CD4-positive, alpha-beta memory T cell (primary cell): ENCODE results near the gene PFDN5. TPM values are rescaled to one million over a fixed set of nuclear protein-coding genes. Genes with fewer than 3 reads are reported as not detected.
A peak's percentile ranks its signal among the peaks of the same experiment; 100 is the strongest.

Experiments used
- CTCF ChIA-PET: fragments of 350-600 bp; sonication (Branson Sonifier 250); formaldehyde crosslinking; loops from one replicate; lab custom pipeline; 2021; ENCODE audit warnings: inconsistent platforms; ENCODE audit not compliant: partially characterized antibody; lab: Charles Lee
- POLR2A ChIA-PET: fragments of 350-600 bp; sonication (Branson Sonifier 250); formaldehyde crosslinking; loops from one replicate; lab custom pipeline; 2021; ENCODE audit not compliant: partially characterized antibody; lab: Charles Lee
- DNase-seq, 5 donors: peaks; one replicate each; pipeline versions ENCODE4 v3.0.0 to v3.0.0-alpha.2; 2020 to 2022; ENCODE audit warnings: mixed read lengths in 1 of 5
- H3K27ac ChIP-seq: one replicate; pipeline ENCODE4 v1.7.0; 2013; ENCODE audit warnings: low read depth, low read length
- H3K27me3 ChIP-seq: 2 replicates; pipeline ENCODE4 v1.7.0; 2013; ENCODE audit warnings: mild to moderate bottlenecking, low read length, moderate library complexity; ENCODE audit not compliant: insufficient read depth
- H3K36me3 ChIP-seq: 2 replicates; pipeline ENCODE4 v1.7.0; 2013; ENCODE audit warnings: mild to moderate bottlenecking, low read length, moderate library complexity; ENCODE audit not compliant: insufficient read depth
- H3K4me1 ChIP-seq: 2 replicates; pipeline ENCODE4 v1.7.0; 2013; ENCODE audit warnings: mild to moderate bottlenecking, low read length, moderate library complexity; ENCODE audit not compliant: insufficient read depth
- H3K4me3 ChIP-seq, 2 donors: one replicate each; pipeline ENCODE4 v1.7.0; 2013; ENCODE audit warnings: low read length in 2 of 2, mild to moderate bottlenecking in 1 of 2
- H3K9me3 ChIP-seq, 2 donors: one replicate each; pipeline ENCODE4 v1.7.0; 2013; ENCODE audit warnings: low read length in 2 of 2, control low read depth in 1 of 2; ENCODE audit not compliant: control insufficient read depth in 1 of 2
- H3K27ac Mint-ChIP-seq, 7 donors: one replicate each; pipeline ENCODE4 v1.8.0; 2020 to 2021; ENCODE audit warnings: mixed read lengths in 7 of 7, mild to moderate bottlenecking in 6 of 7, inconsistent platforms in 3 of 7, moderate library complexity in 3 of 7
- H3K27me3 Mint-ChIP-seq, 2 donors: one replicate each; pipeline ENCODE4 v1.8.0; 2020 to 2021; ENCODE audit warnings: mixed read lengths in 2 of 2
- H3K36me3 Mint-ChIP-seq, 2 donors: one replicate each; pipeline ENCODE4 v1.8.0; 2020 to 2021; ENCODE audit warnings: mixed read lengths in 2 of 2, inconsistent platforms in 1 of 2, mild to moderate bottlenecking in 1 of 2
- H3K4me1 Mint-ChIP-seq, 4 donors: one replicate each; pipeline ENCODE4 v1.8.0; 2020 to 2021; ENCODE audit warnings: mixed read lengths in 4 of 4, mild to moderate bottlenecking in 1 of 4
- H3K4me3 Mint-ChIP-seq, 8 donors: one replicate each; pipeline ENCODE4 v1.8.0; 2020 to 2021; ENCODE audit warnings: mixed read lengths in 8 of 8, mild to moderate bottlenecking in 7 of 8, moderate library complexity in 6 of 8, inconsistent platforms in 3 of 8
- H3K9me3 Mint-ChIP-seq, 8 donors: one replicate each; pipeline ENCODE4 v1.8.0; 2020 to 2021; ENCODE audit warnings: mixed read lengths in 8 of 8, mild to moderate bottlenecking in 5 of 8, inconsistent platforms in 3 of 8, moderate library complexity in 1 of 8
- intact Hi-C: fragments of 100-400 bp; cut with micrococcal nuclease; formaldehyde crosslinking; loops from one replicate; pipeline ENCODE4 v1.15.1; 2023
- polyA plus RNA-seq, 2 donors: library from polyadenylated mRNA; unstranded; fragments of 300-500 nt; fragmentation: Illumina TruSeq; gene quantifications; one replicate each; pipeline ENCODE4 v1.2.3, GENCODE V29; 2021
- total RNA-seq, 2 experiments: library from RNA; stranded (reverse); gene quantifications; one replicate each; pipeline ENCODE4 v1.2.3, GENCODE V29; 2021

Gene PFDN5
- total RNA-seq, result 100 to 1,000 TPM; 717 to 718 TPM
- 1,000 to 10,000 TPM; 1,306 to 1,410 TPM for polyA plus RNA-seq

GRCh38 chr12:53295070-53295890, at the start of gene PFDN5:
TSS of gene PFDN5 (plus strand) at chr12:53295542. CDS start at chr12:53295568, 26 bp downstream.
- peak within 1 kb of the TSS; percentile 98 to 100 (median 99) for H3K4me3 Mint-ChIP-seq
- intact Hi-C loops, result loop anchor here (1.0 to 5.0 kb wide), 8 partner anchors 26 to 382 kb away; partner anchors contain the start of genes AAAS, ATP5MC2, CSAD and EIF4B

DNA sequence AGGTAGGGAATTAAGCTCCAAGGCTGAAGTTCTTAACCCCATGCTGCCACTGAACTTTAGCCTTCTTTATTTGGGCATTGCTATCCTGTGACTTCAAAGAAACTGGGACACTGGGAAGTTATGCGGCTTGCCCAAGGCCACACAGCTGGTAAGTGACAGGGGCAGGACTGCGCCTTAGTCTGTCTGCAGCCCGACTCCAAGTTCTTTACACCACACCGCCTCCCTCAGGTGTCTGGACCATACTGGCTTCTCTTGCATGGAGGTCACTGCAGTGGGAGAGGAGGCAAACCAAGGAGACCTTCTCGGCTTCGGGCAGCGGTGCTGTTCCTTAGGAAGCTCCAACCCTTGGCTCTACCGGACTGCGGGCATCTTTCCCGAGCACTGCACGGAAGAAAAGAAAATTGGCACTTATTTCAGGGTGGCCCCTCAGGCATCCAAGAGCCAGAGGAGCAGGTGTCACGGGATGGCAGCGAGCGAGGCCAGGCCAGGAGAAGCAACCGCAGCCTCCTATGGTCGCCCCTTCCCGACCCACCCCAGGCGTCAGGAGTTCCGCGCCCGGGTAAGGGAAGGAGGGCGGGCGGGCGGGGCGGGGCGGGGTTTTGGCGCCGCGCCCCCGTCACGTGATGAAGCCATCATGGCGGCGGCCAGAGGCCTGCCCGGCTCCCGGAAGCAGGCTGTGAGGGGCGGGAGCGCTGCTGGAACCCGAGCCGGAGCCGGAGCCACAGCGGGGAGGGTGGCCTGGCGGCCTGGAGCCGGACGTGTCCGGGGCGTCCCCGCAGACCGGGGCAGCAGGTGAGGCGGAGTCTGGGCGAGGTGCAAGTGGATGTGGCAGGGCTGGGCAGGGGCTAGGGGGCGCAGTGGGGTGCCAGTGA, 43.6 kb upstream of the PFDN5 start:
- H3K27ac Mint-ChIP-seq, result peak overlapping the region; percentile 96 to 99 (median 98)
- POLR2A ChIA-PET, result interaction anchor here (0.6 to 8.7 kb wide), 16 partner anchors 10 to 92 kb away, joined by 3 to 207 read pairs (median 6); partner anchors contain the start of genes CSAD, ESPL1, ITGB7 and MYG1
- intact Hi-C loops, result loop anchor here (1.0 kb wide), 7 partner anchors 19 to 94 kb away; partner anchors contain the start of genes PFDN5 and RARG
- Histone ChIP-seq H3K4me1 (peaks cover 46% of the 10 kb centered on the region), H3K4me3 (peak overlapping the region; percentile 73 to 92), H3K36me3 (peaks cover 8% of the 10 kb centered on the region), H3K27me3 (no peaks in the 10 kb centered on the region), H3K9me3 (no peaks in the 10 kb centered on the region), H3K27ac (peak overlapping the region; percentile 83)
- H3K27me3 Mint-ChIP-seq, result no peaks in the 10 kb centered on the region
- peak; percentile 67 to 78 (median 71) for DNase-seq
- peaks cover 7 to 26% of the 10 kb centered on the region in 2 donors for H3K36me3 Mint-ChIP-seq
- CTCF ChIA-PET, result interaction anchor here (0.7 to 4.7 kb wide), 24 partner anchors 10 to 94 kb away, joined by 3 to 160 read pairs (median 5); partner anchors contain the start of genes AAAS, ESPL1, ITGB7 and MYG1
- H3K4me1 Mint-ChIP-seq, result peaks cover 23 to 52% (median 41%) of the 10 kb centered on the region in 4 donors
- H3K4me3 Mint-ChIP-seq, result peak overlapping the region; percentile 96 to 100 (median 98)
- peaks cover 0 to 3% (median 0%) of the 10 kb centered on the region in 8 donors for H3K9me3 Mint-ChIP-seq

More at GRCh38 chr12:53295070-53295890, at the start of gene PFDN5:
- Mint-ChIP-seq H3K9me3 (peaks cover 0 to 1% (median 0%) of the 10 kb centered on the region in 8 donors), H3K4me1 (peaks cover 23 to 59% (median 44%) of the 10 kb centered on the region in 4 donors), H3K27ac (peak within 1 kb of the TSS; percentile 97 to 100 (median 99)), H3K36me3 (peaks cover 18 to 36% of the 10 kb centered on the region in 2 donors), H3K27me3 (no peaks in the 10 kb centered on the region)
- Histone ChIP-seq H3K27ac (peak within 1 kb of the TSS; percentile 81), H3K4me1 (peaks cover 49% of the 10 kb centered on the region), H3K4me3 (peak within 1 kb of the TSS; percentile 63 to 94), H3K9me3 (no peaks in the 10 kb centered on the region), H3K36me3 (peaks cover 24% of the 10 kb centered on the region), H3K27me3 (no peaks in the 10 kb centered on the region)
- ChIA-PET POLR2A (interaction anchor here (0.5 to 9.4 kb wide), 32 partner anchors 9 to 457 kb away, joined by 3 to 193 read pairs (median 6); partner anchors contain the start of genes AAAS, CSAD, EIF4B and ESPL1), CTCF (interaction anchor here (0.8 to 19.2 kb wide), 12 partner anchors 8 to 214 kb away, joined by 3 to 339 read pairs (median 6); partner anchors contain the start of genes AAAS, CSAD and ITGB7)
- peak; percentile 87 to 93 (median 91) for DNase-seq

GRCh38 chr12:53252349-53252916, 42.9 kb upstream of the PFDN5 start:
- Histone ChIP-seq H3K9me3 (no peaks in the 10 kb centered on the region), H3K27me3 (no peaks in the 10 kb centered on the region), H3K4me1 (peaks cover 46% of the 10 kb centered on the region), H3K36me3 (peaks cover 8% of the 10 kb centered on the region), H3K27ac (peak overlapping the region; percentile 83), H3K4me3 (peak overlapping the region; percentile 73 to 92)
- Mint-ChIP-seq H3K4me3 (peak overlapping the region; percentile 96 to 100 (median 98)), H3K27me3 (no peaks in the 10 kb centered on the region), H3K4me1 (peaks cover 23 to 52% (median 41%) of the 10 kb centered on the region in 4 donors), H3K9me3 (peaks cover 0 to 3% (median 0%) of the 10 kb centered on the region in 8 donors), H3K27ac (peak overlapping the region; percentile 95 to 98 (median 97)), H3K36me3 (peaks cover 7 to 26% of the 10 kb centered on the region in 2 donors)
- intact Hi-C loops, result loop anchor here (1.0 kb wide), 1 partner anchor 43 kb away; the partner anchor contains the start of gene PFDN5
- CTCF ChIA-PET, result interaction anchor here (0.6 to 4.7 kb wide), 11 partner anchors 10 to 186 kb away, joined by 3 to 160 read pairs (median 11); partner anchors contain the start of genes AAAS, ESPL1 and ITGB7
- no peak for DNase-seq
- POLR2A ChIA-PET, result interaction anchor here (1.2 to 8.7 kb wide), 9 partner anchors 11 to 72 kb away, joined by 3 to 207 read pairs (median 13); partner anchors contain the start of genes AAAS, CSAD, ESPL1 and ITGB7

DNA sequence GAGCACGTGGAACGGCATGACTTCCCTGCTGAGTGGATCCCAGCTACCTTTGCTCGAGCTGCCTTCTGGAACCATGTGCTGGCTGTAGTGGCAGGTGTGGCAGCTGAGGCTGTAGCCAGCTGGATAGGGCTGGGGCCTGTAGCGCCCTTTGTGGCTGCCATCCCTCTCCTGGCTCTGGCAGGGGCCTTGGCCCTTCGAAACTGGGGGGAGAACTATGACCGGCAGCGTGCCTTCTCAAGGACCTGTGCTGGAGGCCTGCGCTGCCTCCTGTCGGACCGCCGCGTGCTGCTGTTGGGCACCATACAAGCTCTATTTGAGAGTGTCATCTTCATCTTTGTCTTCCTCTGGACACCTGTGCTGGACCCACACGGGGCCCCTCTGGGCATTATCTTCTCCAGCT, 42.0 kb upstream of the PFDN5 start:
- Histone ChIP-seq H3K36me3 (peaks cover 8% of the 10 kb centered on the region), H3K27ac (peak overlapping the region; percentile 83), H3K27me3 (no peaks in the 10 kb centered on the region), H3K4me1 (peaks cover 46% of the 10 kb centered on the region), H3K4me3 (no peak overlapping the region), H3K9me3 (no peaks in the 10 kb centered on the region)
- H3K36me3 Mint-ChIP-seq, result peaks cover 7 to 26% of the 10 kb centered on the region in 2 donors
- peaks cover 23 to 52% (median 41%) of the 10 kb centered on the region in 4 donors for H3K4me1 Mint-ChIP-seq
- H3K27me3 Mint-ChIP-seq, result no peaks in the 10 kb centered on the region
- H3K4me3 Mint-ChIP-seq, result peak overlapping the region; percentile 96 to 100 (median 98)
- ChIA-PET CTCF (interaction anchor here (0.6 to 4.7 kb wide), 12 partner anchors 15 to 187 kb away, joined by 3 to 160 read pairs (median 4); partner anchors contain the start of genes AAAS, ESPL1 and ITGB7), POLR2A (interaction anchor here (1.6 to 8.7 kb wide), 5 partner anchors 11 to 94 kb away, joined by 3 to 207 read pairs (median 9); partner anchors contain the start of genes AAAS, ESPL1 and ITGB7)
- H3K27ac Mint-ChIP-seq, result peak overlapping the region in 6 of 7 donors; percentile 89 to 97 (median 96)
- intact Hi-C loops, result no loop called here
- peaks cover 0 to 3% (median 0%) of the 10 kb centered on the region in 8 donors for H3K9me3 Mint-ChIP-seq
- DNase-seq, result no peak

DNA sequence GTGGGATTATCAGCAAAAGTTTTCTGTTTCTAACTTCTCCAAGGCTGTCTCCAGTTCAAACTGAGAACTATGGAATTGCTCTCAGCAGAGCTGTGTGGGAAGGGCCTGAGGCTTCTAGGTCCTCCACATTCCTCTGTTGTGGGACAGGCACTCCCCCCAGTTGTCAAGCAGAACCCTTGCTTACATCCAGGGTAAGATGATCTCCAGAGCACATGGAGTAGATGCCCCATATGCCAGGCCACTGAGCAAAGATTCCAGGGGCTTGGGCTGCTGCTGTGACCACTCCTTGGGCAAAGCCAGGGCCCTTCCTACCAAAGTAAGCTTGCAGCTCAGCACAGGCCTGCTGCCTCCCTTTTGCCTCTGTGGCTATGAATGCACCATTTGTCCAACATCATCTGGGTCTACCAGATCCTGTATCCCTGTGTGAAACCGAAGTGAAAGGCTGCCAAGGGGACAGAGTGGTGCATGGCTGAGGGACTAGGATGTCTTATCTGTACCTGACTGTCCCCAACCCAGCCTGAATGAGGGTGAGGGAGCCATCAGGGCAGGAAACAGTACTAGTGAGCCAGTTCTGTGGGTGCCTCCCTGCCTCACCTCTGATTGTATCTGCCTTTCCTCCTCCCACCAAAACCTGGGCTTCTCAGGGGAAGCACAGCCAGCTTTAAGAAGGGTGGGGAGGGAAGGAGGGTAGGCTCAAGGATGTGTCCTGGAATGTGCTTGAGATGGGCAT, 40.4 kb upstream of the PFDN5 start:
- Histone ChIP-seq H3K36me3 (peaks cover 8% of the 10 kb centered on the region), H3K27ac (no peak overlapping the region), H3K27me3 (no peaks in the 10 kb centered on the region), H3K4me1 (peaks cover 46% of the 10 kb centered on the region), H3K9me3 (no peaks in the 10 kb centered on the region), H3K4me3 (no peak overlapping the region)
- Mint-ChIP-seq H3K27ac (peak overlapping the region in 6 of 7 donors; percentile 22 to 84 (median 30)), H3K9me3 (peaks cover 0 to 3% (median 0%) of the 10 kb centered on the region in 8 donors), H3K36me3 (peaks cover 7 to 26% of the 10 kb centered on the region in 2 donors), H3K4me3 (peak overlapping the region in 4 of 8 donors; percentile 15 to 68 (median 29)), H3K27me3 (no peaks in the 10 kb centered on the region), H3K4me1 (peaks cover 23 to 58% (median 45%) of the 10 kb centered on the region in 4 donors)
- intact Hi-C loops, result no loop called here
- POLR2A ChIA-PET, result interaction anchor here (1.2 to 8.7 kb wide), 4 partner anchors 12 to 45 kb away, joined by 3 to 207 read pairs (median 21); partner anchors contain the start of genes ESPL1, ITGB7 and MYG1
- CTCF ChIA-PET, result interaction anchor here (0.8 to 4.7 kb wide), 6 partner anchors 13 to 64 kb away, joined by 3 to 160 read pairs (median 18); partner anchors contain the start of genes ESPL1 and ITGB7
- DNase-seq, result no peak
